Stimulated activated CD8-positive, alpha-beta memory T cell treated with anti-CD3 and anti-CD28 coated beads, Interleukin-12 subunit alpha, Interleukin-12 subunit beta, amount 100 ng/mL, for 4 hours (primary cell): ENCODE results near the gene IFNLR1.
"Not testable (repeated sequence)": the region's sequence is repeated elsewhere in the genome, so short reads cannot be mapped to it uniquely, and the experiment has no call there.

Experiments
- DNase-seq: peaks from one replicate; pipeline ENCODE4 v3.0.0-alpha.2; 2020; ENCODE audit warnings: low read depth

The IFNLR1 gene

GRCh38 chr1:24186993-24187790 is at the start of gene IFNLR1:
Gene IFNLR1, minus strand, starts transcription at chr1:24187289. Its CDS starts 41 bp downstream, at chr1:24187248.
- DNase-seq = peak; percentile 64

- DNase-seq = no peak
Measured at GRCh38 chr1:24235921-24236788, 49.1 kb upstream of the IFNLR1 start.

GRCh38 chr1:24233684-24234600 is 46.9 kb upstream of the IFNLR1 start:
- no peak for DNase-seq

- DNase-seq = no peak
Measured at GRCh38 chr1:24231701-24232100, 44.6 kb upstream of the IFNLR1 start.

GRCh38 chr1:24228311-24228710 is 41.2 kb upstream of the IFNLR1 start:
- no peak for DNase-seq

GRCh38 chr1:24226749-24227148 is 39.7 kb upstream of the IFNLR1 start:
- no peak for DNase-seq

GRCh38 chr1:24224761-24225160 is 37.7 kb upstream of the IFNLR1 start:
- DNase-seq = no peak

GRCh38 chr1:24224086-24224485 is 37.0 kb upstream of the IFNLR1 start:
- no peak for DNase-seq

- no peak for DNase-seq
Measured at GRCh38 chr1:24222793-24223192, 35.7 kb upstream of the IFNLR1 start.

GRCh38 chr1:24222008-24222605 is 35.0 kb upstream of the IFNLR1 start:
- no peak for DNase-seq

GRCh38 chr1:24221246-24221645 is 34.2 kb upstream of the IFNLR1 start:
- DNase-seq = no peak

GRCh38 chr1:24216276-24217074 is 29.4 kb upstream of the IFNLR1 start:
- no peak for DNase-seq

- DNase-seq = no peak
Measured at GRCh38 chr1:24215226-24215814, 28.2 kb upstream of the IFNLR1 start.

- DNase-seq = no peak
Measured at GRCh38 chr1:24212376-24212775, 25.3 kb upstream of the IFNLR1 start.

GRCh38 chr1:24210195-24210627 is 23.1 kb upstream of the IFNLR1 start:
- no peak for DNase-seq

- DNase-seq = no peak
Measured at GRCh38 chr1:24209097-24209496, 22.0 kb upstream of the IFNLR1 start.

- no peak for DNase-seq
Measured at GRCh38 chr1:24207709-24208108, 20.6 kb upstream of the IFNLR1 start.

- DNase-seq = not testable (repeated sequence)
Measured at GRCh38 chr1:24207395-24207687, 20.3 kb upstream of the IFNLR1 start.

- no peak for DNase-seq
Measured at GRCh38 chr1:24206516-24207394, 19.7 kb upstream of the IFNLR1 start.

- no peak for DNase-seq
Measured at GRCh38 chr1:24206083-24206464, 19.0 kb upstream of the IFNLR1 start.
